Tibial artery (tissue), 4 donors: ENCODE results near the gene NUAK1.

Experiments used
- DNase-seq, 2 donors: peaks; one replicate each; pipeline ENCODE4 v3.0.0-alpha.2; 2019
- H3K27ac ChIP-seq, 2 donors: fragments of 200-600 bp; sonication (generic) in 1 of 2; 1 replicate in 1 of 2; 2 replicates in 1 of 2; pipeline ENCODE4 v1.5.1; 2018 to 2019; ENCODE audit warnings: mild to moderate bottlenecking in 1 of 2
- H3K27me3 ChIP-seq, 2 donors: fragments of 200-600 bp; sonication (generic) in 1 of 2; one replicate each; pipeline versions ENCODE4 v1.5.1 to v1.6.0; 2016 to 2019
- H3K36me3 ChIP-seq, 3 donors: fragments of 200-600 bp; sonication (generic) in 2 of 3; one replicate each; pipeline ENCODE4 v1.5.1; 2016 to 2019; ENCODE audit warnings: mild to moderate bottlenecking in 2 of 3
- H3K4me1 ChIP-seq, 4 donors: fragments of 200-600 bp; sonication (generic) in 2 of 4; 1 replicate in 3 of 4; 2 replicates in 1 of 4; pipeline ENCODE4 v1.5.1; 2016 to 2019
- H3K4me3 ChIP-seq, 2 donors: fragments of 200-600 bp; sonication (generic) in 1 of 2; 1 replicate in 1 of 2; 2 replicates in 1 of 2; pipeline ENCODE4 v1.5.1; 2018 to 2019; ENCODE audit warnings: mild to moderate bottlenecking in 2 of 2
- H3K9me3 ChIP-seq, 3 donors: fragments of 200-600 bp; sonication (generic) in 1 of 3; one replicate each; pipeline ENCODE4 v1.5.1; 2016 to 2019
- intact Hi-C: fragments of 100-400 bp; cut with DNase I; formaldehyde crosslinking; loops from one replicate; pipeline ENCODE4 v1.15.0; 2023; ENCODE audit warnings: low total_unique reads
- TF ChIP-seq, protein P1 (sequence below), 2 experiments: fragments of 200-600 bp in 1 of 2; fragments of 450-650 bp in 1 of 2; IDR thresholded peaks; one replicate each; pipeline ENCODE4 v1.5.1; 2017 to 2019; ENCODE audit warnings: antibody characterized with exemption in 2 of 2, mild to moderate bottlenecking in 1 of 2, moderate library complexity in 1 of 2

NUAK1 gene

DNA sequence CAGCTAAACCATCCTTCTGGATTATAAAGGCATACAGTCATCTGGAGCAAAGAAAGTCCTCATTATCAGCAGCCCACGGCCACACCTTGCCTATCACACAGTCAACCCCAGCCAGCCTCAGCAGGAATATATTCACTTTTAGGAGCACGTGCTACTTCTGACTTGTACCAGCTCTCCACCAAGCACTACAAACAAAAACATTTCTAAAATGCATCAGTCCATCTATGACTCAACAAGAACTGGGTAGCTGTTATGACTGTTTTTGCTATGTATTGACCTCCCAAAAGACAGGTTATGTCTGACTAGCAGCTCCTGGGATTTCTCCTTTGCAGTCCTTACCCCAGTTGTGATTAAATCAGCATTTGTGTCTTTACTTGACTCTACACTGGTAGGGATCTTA is 31.2 kb downstream of the NUAK1 start:
- TF ChIP-seq, protein P1, sequence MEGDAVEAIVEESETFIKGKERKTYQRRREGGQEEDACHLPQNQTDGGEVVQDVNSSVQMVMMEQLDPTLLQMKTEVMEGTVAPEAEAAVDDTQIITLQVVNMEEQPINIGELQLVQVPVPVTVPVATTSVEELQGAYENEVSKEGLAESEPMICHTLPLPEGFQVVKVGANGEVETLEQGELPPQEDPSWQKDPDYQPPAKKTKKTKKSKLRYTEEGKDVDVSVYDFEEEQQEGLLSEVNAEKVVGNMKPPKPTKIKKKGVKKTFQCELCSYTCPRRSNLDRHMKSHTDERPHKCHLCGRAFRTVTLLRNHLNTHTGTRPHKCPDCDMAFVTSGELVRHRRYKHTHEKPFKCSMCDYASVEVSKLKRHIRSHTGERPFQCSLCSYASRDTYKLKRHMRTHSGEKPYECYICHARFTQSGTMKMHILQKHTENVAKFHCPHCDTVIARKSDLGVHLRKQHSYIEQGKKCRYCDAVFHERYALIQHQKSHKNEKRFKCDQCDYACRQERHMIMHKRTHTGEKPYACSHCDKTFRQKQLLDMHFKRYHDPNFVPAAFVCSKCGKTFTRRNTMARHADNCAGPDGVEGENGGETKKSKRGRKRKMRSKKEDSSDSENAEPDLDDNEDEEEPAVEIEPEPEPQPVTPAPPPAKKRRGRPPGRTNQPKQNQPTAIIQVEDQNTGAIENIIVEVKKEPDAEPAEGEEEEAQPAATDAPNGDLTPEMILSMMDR (IDR thresholded peaks at IDR 0.05), result no peak
- no peak for DNase-seq
- no peak overlapping the region for H3K4me3 ChIP-seq
- H3K36me3 ChIP-seq, result no peaks in the 10 kb centered on the region
- intact Hi-C loops, result no loop called here
- H3K4me1 ChIP-seq, result peaks cover 5 to 100% (median 73%) of the 10 kb centered on the region in 4 donors
- peak overlapping the region; percentile 82 to 87 for H3K27ac ChIP-seq
- no peaks in the 10 kb centered on the region for H3K9me3 ChIP-seq
- no peaks in the 10 kb centered on the region for H3K27me3 ChIP-seq

DNA sequence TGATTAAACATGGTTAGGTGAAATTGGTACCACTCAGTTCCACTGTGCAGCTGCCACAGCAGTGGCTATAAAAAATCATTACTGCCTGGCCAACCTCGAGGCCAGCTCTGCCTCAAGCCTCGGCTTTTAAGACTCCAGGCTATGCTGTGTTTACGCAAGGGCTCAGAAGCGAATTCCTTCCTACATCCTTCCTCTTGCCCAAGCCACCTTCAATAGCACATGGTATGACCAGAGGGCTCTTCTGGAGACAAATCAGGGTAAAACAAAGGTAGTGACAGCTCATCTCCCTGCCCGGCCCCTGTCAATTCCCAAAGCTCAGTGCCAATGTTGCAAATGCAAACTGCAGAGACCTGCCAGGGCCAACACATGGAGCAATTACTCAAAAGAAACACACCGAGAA is 31.9 kb downstream of the NUAK1 start:
- Histone ChIP-seq H3K27me3 (no peaks in the 10 kb centered on the region), H3K27ac (peak overlapping the region; percentile 82 to 87), H3K4me3 (no peak overlapping the region), H3K36me3 (no peaks in the 10 kb centered on the region), H3K9me3 (no peaks in the 10 kb centered on the region), H3K4me1 (peaks cover 0 to 100% (median 69%) of the 10 kb centered on the region in 4 donors)
- TF ChIP-seq, protein P1 (IDR thresholded peaks at IDR 0.05), result no peak
- intact Hi-C loops, result no loop called here
- DNase-seq, result no peak

DNA sequence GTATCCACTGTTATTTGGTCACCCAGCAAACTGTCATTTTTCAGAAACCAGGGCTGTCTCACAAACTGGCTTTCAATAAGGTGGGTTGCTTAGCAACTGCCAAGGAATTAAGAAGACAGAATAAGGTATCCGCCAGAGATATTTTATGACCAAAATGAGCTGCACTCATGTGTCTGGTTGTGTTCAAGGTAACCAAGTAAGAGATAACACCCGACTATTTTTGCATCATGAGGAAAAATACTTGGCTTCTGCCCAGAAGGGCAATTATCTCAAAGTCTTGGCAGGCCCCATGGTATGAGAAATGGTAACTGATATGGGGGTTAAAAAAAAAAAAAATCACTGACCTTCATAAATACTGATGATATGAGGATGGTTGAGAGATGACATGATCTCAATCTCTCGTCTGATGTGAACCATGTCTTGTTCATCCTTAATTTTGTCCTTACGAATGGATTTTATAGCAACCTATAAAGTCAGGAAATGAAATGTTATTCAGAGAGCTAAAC is 32.6 kb downstream of the NUAK1 start:
- no peak for DNase-seq
- peak overlapping the region; percentile 82 to 87 for H3K27ac ChIP-seq
- H3K27me3 ChIP-seq, result no peaks in the 10 kb centered on the region
- no peaks in the 10 kb centered on the region for H3K9me3 ChIP-seq
- TF ChIP-seq, protein P1 (IDR thresholded peaks at IDR 0.05), result no peak
- intact Hi-C loops, result no loop called here
- H3K4me3 ChIP-seq, result no peak overlapping the region
- peaks cover 0 to 100% (median 68%) of the 10 kb centered on the region in 4 donors for H3K4me1 ChIP-seq
- H3K36me3 ChIP-seq, result peaks cover 0 to 5% (median 0%) of the 10 kb centered on the region in 3 donors

DNA sequence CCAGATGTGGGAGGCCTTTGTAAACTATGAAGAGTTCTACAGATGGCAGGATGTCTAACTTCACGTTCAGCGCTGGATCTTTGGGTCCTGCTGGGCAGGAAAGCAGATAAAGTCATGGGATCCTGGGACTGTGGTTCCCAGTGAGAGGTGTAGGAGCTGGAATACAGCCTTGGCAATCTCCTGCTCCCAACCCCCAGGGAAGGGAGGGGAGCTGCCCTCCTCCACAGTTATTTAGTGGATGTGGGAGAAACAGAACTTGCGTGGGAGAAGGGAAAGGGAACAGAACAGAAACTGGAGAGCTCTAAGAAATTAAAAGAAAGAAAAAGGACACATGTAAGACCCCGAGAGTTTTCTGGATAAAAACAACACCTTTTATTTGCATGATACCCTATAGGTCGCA is 37.0 kb downstream of the NUAK1 start:
- Histone ChIP-seq H3K9me3 (no peaks in the 10 kb centered on the region), H3K4me3 (no peak overlapping the region), H3K27me3 (no peaks in the 10 kb centered on the region), H3K36me3 (peaks cover 0 to 10% (median 0%) of the 10 kb centered on the region in 3 donors), H3K27ac (peak overlapping the region; percentile 82 to 87), H3K4me1 (peaks cover 0 to 80% (median 36%) of the 10 kb centered on the region in 4 donors)
- intact Hi-C loops, result no loop called here
- DNase-seq, result no peak
- TF ChIP-seq, protein P1 (IDR thresholded peaks at IDR 0.05), result no peak

DNA sequence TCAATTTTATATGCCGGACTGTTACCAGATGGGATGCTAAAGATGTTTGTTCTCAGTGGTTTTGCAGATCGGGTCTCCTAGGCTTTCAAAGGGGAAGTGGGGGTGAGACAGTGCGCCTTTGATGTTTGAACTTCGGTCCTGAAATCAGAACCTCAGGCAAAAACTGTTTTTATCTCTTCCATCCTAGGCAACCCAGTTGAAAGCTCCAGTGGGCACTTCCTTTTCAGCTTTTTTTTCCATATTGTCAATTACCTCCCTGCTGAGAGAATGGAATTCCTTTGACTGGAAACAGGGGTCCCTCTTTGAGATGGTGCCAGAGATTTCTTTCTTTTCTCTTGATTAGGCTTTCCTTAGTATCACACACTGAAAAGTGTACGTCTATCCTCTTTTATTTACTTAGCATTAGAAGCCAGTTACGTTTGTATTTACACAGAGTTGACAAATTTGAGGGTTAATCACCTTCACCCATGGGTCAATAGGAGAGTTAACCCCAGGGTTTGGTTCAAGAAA is 40.0 kb downstream of the NUAK1 start:
- TF ChIP-seq, protein P1 (IDR thresholded peaks at IDR 0.05), result no peak
- no peak for DNase-seq

More for the DNA sequence above, 40.0 kb downstream of the NUAK1 start:
- Histone ChIP-seq H3K36me3 (peaks cover 0 to 10% (median 0%) of the 10 kb centered on the region in 3 donors), H3K4me1 (peaks cover 0 to 80% (median 45%) of the 10 kb centered on the region in 4 donors), H3K9me3 (no peaks in the 10 kb centered on the region), H3K4me3 (no peak overlapping the region), H3K27ac (peak overlapping the region in 1 of 2 donors; percentile 24), H3K27me3 (no peaks in the 10 kb centered on the region)
- intact Hi-C loops, result no loop called here
